Epithelial cell of esophagus (primary cell): ENCODE data around the gene COMMD9.

Source experiments
- DNase-seq: peaks from one replicate; pipeline ENCODE4 v3.0.0; 2010; ENCODE audit warnings: low read depth
- H3K4me3 ChIP-seq: 2 replicates; pipeline ENCODE4 v1.5.1; 2011; ENCODE audit warnings: mild to moderate bottlenecking, low read length, control low read depth
- CTCF ChIP-seq: IDR thresholded peaks from 2 replicates; pipeline ENCODE4 v1.5.1; 2011; ENCODE audit warnings: low read depth, mild to moderate bottlenecking, low read length, control low read depth, inconsistent platforms; ENCODE audit not compliant: insufficient read depth; ENCODE audit errors: missing control alignments

Gene COMMD9

DNA sequence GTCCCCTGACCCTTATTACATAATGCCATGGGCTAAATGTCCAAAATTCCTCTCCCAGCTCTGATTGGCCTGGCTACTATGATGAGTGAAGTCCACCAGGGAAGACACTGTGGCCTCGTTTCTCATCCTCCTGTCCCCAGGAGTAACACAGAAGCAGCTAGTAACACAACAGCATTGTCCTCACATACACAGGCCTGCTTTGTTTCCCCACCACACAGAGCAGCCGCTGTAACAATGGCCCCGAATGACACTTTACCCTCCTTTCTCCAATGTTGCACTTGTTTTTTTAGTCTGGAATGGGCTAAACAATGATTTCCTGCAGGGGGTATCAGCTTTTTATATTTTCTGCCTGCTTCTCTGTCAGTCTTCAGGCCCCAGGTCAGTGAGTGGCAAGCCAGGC lies 6.7 kb upstream of the COMMD9 start, which contains the start of gene PRR5L:
Gene PRR5L, plus strand, starts transcription at position 363 of the 400 bp plus-strand sequence. CDS start 104,834 bp downstream, outside the sequence.
- DNase-seq = no peak
- no peak for TF ChIP-seq CTCF
- H3K4me3 ChIP-seq = no peak within 1 kb of the TSS

- no peak overlapping the region for H3K4me3 ChIP-seq
- peak; percentile 49 for TF ChIP-seq CTCF
- peak; percentile 53 for DNase-seq
These were observed 3.1 kb upstream of the COMMD9 start for GRCh38 chr11:36292311-36292722.

- peak overlapping the region; percentile 95 for H3K4me3 ChIP-seq
- no peak for TF ChIP-seq CTCF
- no peak for DNase-seq
These were observed 590 bp downstream of the COMMD9 start for GRCh38 chr11:36288442-36289225.

DNA sequence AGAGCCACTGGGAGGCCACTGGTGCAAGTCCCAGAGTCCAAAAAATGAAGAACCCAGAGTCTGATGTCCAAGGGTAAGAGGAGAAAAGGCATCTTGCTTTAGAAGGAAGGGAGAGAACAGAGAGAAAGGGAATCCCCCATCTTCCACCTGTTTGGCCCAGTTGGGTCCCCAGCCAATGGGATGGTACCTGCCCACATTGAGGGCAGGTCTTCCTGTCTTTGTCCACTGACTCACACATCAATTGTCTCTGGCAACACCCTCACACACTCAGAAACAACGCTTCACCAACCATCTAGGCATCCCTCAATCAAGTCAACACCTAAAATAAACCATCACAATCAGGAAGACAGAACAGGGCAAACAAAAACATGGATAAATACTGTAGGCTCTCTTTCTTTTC lies 6.3 kb downstream of the COMMD9 start:
- no peak overlapping the region for H3K4me3 ChIP-seq
- no peak for TF ChIP-seq CTCF
- no peak for DNase-seq

- DNase-seq = no peak
- TF ChIP-seq CTCF = no peak
- no peak overlapping the region for H3K4me3 ChIP-seq
These were observed 7.4 kb downstream of the COMMD9 start for GRCh38 chr11:36281850-36282249.

GRCh38 chr11:36280531-36280930 lies 8.7 kb downstream of the COMMD9 start:
- no peak overlapping the region for H3K4me3 ChIP-seq
- TF ChIP-seq CTCF = no peak
- peak; percentile 48 for DNase-seq
